GM19193 (cell line): ENCODE results near the gene RXFP3.

Source experiments
- POLR2A ChIP-seq: IDR thresholded peaks from 4 replicates; pipeline ENCODE4 v1.6.1; 2011; ENCODE audit not compliant: insufficient read depth, insufficient read length; ENCODE audit errors: extremely low read depth

RXFP3 gene

DNA sequence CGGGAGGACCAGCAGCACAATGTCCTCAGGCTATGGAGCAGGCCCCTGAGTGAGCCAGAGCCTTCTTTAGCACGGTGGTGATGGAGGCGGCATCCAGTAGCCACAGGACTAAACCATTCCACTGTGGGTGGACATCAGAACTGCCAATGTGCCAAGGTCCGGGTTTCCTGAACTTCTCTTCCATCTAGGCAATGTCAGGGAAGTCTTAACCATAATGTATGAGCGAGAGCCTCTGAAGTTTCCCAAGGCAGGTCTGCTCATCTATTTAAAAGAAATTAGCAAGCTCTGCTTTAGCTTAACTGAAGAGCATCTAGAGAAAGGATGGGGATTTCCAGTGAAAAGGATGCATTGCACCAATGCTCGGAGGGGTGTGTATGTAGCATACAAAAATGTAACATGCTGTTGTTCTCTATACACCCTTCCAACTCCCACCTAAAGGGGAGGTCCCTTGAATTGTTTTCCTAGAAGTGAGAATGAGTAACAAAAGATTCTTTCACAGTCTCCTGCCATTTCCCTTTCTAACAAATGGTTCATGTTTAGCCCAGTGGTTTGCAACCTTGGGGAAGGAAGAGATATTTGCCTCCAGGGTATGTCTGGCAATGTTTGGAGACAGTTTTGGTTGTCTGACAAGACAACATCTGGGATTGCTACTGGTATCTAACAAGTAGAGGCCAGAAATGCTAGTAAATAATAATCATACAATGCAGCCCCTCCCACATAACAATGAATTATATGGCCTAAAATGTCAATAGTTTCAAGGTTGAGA, 6.1 kb upstream of the RXFP3 start:
- no peak for TF ChIP-seq POLR2A

DNA sequence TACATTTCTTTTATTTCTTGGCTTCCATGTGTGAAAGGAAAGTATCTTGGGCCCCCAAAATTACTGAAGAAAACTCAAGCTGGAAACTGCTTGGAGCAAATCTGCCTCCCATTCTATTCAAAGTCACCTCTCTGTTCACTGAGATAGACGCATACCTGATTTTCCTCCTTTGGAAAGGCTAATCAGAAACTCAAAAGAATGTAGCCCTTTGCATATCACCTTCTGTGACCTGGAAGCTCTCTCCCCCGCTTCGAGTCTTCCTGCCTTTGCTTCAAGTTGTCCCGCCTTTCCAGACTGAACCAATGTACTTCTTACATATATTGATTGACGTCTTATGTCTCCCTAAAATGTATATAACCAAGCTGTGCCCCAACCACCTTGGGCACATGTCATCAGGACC, 5.0 kb upstream of the RXFP3 start:
- TF ChIP-seq POLR2A, result no peak

DNA sequence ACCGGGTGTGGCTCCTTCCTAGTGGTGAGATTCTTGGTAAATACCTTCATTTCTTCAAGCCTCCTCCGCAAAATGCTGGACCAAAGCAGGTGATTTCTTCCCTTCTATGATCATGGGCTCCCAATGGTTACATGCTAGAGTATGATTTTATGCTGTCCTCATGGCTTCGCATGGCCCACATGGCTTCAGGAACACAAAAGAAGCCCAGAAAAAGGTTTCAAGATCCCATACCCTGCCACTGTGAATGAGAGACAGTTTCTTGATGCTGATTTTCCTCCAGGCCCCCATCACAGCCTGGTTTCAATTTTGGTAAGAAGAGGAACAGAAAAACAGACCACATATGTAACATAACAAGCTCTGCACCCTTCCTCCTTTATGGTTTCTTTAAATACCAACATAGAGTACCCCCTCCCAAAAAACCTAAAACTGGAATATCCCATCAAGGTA, 2.4 kb upstream of the RXFP3 start:
- TF ChIP-seq POLR2A, result no peak

DNA sequence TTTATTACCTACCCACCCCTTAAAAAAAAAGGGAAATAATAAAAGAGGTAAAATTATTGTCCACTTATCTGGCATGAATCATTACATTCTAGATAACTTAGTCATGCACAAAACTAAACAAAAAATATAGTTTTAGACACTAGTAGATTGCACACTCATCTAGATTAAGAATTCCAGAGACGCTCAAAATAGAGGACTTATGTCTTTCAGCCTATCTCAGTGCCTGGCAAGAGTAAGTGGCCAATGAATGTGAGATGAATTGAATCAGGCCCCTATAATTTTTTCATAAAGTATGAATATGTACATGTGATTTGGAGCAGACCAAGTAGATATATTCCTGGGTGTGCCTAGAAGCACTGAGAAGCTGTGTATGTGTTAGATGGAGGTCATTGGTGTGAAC, 2.0 kb upstream of the RXFP3 start:
- TF ChIP-seq POLR2A, result no peak

DNA sequence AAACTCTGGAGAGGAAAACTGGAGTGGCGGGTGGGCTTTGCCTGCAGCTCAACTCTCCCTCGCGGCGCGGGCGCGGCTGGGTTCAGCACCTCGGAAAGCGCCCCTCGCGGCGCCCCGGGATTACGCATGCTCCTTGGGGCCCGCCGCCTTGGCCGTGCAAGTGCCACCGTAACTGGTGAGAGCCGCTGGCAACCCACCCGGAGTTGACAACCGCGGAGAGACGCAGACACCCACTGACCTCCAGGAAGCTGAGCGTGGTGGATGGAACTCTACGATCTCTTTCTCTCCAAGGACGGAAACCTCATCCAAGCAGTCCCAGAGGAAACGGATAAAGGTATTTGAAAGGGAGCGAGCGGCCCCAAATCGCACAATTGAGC, 194 bp upstream of the RXFP3 start:
- TF ChIP-seq POLR2A, result no peak

DNA sequence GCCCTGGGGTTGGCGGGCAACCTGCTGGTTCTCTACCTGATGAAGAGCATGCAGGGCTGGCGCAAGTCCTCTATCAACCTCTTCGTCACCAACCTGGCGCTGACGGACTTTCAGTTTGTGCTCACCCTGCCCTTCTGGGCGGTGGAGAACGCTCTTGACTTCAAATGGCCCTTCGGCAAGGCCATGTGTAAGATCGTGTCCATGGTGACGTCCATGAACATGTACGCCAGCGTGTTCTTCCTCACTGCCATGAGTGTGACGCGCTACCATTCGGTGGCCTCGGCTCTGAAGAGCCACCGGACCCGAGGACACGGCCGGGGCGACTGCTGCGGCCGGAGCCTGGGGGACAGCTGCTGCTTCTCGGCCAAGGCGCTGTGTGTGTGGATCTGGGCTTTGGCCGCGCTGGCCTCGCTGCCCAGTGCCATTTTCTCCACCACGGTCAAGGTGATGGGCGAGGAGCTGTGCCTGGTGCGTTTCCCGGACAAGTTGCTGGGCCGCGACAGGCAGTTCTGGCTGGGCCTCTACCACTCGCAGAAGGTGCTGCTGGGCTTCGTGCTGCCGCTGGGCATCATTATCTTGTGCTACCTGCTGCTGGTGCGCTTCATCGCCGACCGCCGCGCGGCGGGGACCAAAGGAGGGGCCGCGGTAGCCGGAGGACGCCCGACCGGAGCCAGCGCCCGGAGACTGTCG, 976 bp downstream of the RXFP3 start:
- TF ChIP-seq POLR2A, result no peak

DNA sequence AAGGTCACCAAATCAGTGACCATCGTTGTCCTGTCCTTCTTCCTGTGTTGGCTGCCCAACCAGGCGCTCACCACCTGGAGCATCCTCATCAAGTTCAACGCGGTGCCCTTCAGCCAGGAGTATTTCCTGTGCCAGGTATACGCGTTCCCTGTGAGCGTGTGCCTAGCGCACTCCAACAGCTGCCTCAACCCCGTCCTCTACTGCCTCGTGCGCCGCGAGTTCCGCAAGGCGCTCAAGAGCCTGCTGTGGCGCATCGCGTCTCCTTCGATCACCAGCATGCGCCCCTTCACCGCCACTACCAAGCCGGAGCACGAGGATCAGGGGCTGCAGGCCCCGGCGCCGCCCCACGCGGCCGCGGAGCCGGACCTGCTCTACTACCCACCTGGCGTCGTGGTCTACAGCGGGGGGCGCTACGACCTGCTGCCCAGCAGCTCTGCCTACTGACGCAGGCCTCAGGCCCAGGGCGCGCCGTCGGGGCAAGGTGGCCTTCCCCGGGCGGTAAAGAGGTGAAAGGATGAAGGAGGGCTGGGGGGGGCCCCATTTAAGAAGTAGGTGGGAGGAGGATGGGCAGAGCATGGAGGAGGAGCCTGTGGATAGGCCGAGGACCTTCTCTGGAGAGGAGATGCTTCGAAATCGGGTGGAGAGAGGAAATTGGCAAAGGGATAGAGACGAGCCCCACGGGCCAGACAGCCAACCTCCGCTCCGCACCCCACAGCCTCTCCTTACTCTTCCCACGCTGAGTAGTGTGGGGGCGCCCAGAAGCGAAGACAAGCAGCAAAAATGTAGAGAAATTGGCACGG, 1.7 kb downstream of the RXFP3 start:
- no peak for TF ChIP-seq POLR2A

DNA sequence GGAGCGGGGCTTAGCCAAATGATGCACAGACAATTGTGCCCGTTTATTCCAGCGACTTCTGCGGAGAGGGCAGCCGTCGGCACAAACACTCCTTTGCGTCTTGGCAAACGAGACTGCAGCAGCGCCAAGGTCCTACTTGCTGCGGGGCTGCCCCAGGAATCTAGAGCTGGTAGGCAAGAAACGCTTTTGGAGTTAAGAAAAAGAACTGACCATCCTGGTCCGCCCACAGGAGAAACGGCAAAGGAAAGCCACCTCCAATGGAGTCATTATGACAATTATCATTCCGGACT, 2.3 kb downstream of the RXFP3 start:
- no peak for TF ChIP-seq POLR2A

DNA sequence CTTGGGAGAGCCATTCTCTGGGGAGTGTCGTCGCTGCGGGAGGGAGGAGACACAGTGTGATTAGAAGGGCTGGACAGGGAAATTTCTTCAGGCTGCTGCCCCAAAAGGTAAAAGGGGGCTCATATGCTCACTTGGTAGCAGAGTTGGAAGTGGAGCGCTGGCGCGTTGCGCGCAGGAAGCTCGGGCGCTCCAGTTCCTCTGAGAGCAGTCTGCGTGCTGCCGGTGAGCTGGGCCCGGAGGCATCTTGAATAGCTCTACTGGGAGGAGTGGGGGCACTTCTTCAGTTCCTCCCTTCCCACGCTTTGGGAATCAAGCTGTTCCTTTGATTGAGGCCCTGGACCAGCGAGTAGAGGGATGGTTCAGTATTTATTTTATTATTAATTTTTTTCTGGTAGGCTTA, 2.7 kb downstream of the RXFP3 start:
- TF ChIP-seq POLR2A, result no peak

DNA sequence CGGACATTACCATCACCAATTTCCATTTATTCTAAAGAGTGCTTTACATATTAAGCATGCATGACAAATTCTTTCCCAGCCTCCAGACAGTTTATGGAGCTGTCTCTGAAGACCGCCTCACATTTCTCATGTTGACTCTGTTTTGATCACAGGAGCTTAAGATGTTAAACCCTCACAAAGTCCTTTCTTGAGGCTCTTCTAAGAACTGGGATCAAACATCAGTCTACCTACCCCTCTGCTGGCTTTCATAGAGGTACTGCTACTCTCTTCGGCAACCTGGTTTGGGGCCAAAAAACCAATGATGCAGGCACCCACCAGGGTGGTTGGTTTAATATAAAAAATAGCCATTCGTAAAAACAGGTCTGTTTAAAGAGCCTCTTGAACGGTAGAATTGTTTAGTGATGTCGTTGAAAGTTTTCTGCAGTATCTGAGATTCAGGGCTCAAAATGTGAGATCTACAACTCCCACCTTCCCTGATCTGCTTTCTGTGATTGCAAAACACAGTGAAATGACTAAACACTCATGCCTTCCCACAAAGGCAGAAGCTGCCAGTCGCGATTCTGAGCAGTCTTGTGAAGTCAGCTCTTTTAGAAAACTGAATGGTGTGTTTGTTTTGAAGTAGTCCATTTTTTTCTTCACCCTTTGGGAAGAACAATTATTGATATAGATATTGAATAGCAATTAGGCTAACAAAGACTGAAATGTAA, 3.5 kb downstream of the RXFP3 start:
- TF ChIP-seq POLR2A, result no peak

DNA sequence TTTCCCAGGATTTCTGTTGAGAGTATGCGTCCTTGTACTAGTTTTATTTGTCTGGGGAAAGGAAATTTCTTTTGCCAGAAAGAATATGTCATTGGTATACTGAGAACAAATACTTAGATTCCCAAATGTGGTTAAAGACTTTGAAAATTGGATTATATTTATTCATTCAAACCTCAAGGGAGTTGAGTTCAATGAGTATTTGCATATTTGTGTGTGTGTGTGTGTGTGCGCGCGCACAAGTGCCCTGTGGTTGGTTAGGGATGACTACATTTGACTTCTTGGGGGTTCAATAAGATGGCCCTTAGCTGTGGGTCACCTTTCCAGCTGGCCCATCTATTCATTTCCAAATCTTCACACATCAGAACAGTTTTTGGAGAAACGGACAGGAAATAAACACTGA, 4.9 kb downstream of the RXFP3 start:
- TF ChIP-seq POLR2A, result no peak

DNA sequence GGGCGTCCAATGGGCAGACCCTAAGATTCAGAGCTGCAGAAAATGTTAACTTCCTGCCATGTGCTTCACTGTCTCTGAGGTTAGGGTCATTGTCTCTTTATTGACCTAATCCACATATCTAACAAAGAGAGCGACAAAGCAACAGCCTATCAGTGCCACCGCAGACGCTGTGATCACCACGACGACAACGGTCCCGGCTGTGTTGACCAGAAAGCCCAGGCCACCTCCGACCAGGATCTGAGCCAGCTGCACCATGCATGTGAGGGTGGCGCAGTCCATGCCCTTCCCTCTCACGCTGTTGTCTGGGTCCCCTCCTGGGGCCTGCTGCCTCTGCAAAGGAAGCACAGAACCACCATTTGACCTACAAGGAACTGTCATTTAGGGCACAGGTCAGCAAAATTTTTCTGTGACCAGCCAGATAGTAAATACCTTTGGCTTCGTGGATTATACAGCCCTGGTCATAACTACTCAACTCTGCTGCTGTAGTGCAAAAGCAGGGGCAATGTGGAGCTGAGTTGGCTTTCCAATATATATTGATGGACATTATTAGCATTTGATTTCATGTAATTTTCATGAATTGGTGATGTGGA, 8.5 kb downstream of the RXFP3 start:
- no peak for TF ChIP-seq POLR2A

DNA sequence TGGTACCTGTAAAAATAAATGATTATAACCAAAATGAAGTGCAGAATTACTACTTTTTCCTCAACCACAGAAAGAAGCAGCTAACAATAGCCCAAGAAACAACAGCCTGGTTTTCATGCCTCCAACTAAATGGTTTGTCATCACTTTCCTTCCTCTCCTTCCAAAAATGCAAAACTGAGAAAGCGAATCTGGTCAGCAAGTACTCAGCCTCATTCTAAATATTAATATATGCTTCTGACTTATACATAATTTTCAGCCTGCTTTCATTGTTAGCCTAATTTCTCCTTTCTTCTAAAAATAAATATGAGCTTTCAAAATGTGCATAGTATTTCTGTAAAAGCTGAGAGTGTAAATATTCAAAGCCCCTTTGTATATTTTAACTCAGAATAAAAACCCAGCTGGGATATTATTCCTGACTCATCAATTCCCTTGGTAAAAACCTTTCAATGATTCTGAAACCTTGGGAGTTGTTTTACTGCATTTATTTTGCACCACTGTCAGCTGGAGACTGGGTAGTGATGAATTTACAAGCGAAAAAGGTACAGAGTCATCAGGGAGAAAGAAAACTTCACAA, 21.5 kb downstream of the RXFP3 start:
- TF ChIP-seq POLR2A, result no peak

DNA sequence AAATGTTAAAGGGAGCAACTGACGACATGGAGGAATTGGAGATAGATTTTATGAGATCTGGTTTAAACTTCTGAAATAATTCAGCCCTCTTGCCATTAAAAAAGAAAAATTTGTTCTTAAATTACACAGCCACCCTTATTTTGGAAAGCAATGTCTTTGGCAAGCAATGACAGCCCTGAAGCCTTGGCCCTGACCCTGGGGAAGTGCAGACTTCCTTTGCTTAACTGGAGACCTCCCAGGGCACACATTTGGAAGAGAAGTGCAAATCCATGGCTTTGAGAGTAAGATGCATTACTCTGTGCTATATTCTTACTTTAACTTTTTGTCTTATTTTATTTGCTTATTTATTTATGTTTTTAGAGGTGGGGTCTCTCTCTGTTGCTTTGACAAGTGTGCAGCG, 22.0 kb downstream of the RXFP3 start:
- TF ChIP-seq POLR2A, result no peak

DNA sequence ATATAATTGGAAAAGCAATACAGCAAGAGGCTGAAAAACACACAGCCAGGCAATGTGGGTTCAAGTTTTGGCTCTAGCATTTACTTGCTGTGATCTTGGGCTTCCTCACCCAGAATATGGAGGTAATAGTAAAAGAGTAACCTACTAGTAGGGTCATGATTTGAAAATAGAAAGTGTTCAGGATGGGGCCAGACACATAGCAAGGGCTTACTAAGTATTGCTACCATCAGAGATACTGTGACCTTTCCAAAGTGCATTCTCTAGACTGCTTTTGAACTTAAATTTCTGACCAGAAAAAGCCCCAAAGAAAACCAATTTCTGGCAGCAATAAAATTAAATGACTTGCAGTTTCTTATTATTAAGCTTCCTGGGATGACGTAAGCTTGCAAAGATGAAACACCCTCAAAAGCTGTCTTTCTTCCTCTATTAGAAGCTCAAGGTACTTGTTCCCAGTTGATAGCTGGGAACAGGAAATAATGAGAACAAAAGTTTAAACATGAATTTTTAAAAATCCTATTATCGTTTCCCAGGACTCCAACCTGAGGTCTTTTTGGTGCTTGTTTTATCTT, 28.0 kb downstream of the RXFP3 start:
- no peak for TF ChIP-seq POLR2A

DNA sequence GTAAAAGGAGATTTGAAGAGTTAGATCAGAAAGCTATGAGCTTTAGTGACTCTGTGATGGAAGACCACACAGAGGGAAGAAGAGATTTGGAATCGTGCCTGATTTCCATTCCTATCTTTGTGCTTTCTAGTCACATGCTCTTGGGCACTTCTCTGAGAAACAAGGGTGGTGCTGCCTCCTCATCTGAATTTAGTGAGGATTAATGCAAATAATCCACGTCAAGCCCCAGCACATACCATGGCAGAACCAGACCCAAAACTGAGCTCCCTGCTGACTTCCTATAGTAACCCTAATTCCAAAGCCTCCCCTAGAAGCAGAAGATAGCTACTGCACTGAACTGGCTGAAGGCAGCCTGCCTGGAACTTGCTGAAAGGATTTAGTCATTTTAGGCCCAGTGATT, 30.6 kb downstream of the RXFP3 start:
- no peak for TF ChIP-seq POLR2A
